PC-3 (cell line): ENCODE results near the gene LAT.

ENCODE experiments used
- EZH2phosphoT487 ChIP-seq: fragments of 300-600 bp; sonication (generic); IDR thresholded peaks from 2 replicates; pipeline ENCODE4 v1.6.1; 2018; ENCODE audit warnings: mild to moderate bottlenecking, antibody characterized with exemption, low read length, borderline replicate concordance
- TF ChIP-seq, protein P1 (sequence below): fragments of 300-600 bp; sonication (generic); conservative IDR thresholded peaks from 2 replicates; pipeline ENCODE4 v1.5.1; 2017; ENCODE audit warnings: antibody characterized with exemption, low read depth, mild to moderate bottlenecking, low read length

DNA sequence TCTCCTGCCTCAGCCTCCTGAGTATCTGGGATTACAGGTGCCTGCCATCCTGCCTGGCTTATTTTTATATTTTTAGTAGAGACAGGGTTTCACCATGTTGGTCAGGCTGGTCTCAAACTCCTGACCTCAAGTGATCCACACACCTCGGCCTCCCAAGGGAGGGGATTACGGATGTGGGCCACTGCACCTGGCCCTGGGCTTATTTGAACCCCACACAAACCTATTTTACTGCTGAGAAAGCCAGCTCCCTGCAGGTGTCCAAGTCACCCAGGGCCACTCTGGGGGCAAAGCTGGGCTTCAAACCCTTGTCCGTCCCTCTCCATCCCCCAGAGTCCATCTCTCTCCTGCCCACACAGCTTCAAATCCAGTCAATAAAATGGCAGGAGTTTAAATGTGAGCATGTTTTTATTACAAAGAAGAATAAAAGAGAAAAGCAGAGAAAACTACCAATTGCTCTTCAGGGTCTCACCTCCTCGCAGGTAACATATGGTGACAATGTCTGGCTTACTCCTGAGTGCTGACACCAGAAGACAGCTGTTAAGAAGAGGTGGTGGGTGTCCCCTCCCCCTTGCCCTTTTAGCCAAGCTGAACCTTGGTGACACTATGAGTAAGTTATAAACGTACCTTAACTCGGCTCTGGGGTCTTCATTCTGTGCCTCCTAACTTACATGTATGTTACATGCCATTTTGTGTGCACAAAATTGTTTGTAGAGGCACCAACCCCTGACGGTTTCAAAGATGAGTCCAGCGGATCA lies 45.4 kb downstream of the LAT start:
- TF ChIP-seq, protein P1, sequence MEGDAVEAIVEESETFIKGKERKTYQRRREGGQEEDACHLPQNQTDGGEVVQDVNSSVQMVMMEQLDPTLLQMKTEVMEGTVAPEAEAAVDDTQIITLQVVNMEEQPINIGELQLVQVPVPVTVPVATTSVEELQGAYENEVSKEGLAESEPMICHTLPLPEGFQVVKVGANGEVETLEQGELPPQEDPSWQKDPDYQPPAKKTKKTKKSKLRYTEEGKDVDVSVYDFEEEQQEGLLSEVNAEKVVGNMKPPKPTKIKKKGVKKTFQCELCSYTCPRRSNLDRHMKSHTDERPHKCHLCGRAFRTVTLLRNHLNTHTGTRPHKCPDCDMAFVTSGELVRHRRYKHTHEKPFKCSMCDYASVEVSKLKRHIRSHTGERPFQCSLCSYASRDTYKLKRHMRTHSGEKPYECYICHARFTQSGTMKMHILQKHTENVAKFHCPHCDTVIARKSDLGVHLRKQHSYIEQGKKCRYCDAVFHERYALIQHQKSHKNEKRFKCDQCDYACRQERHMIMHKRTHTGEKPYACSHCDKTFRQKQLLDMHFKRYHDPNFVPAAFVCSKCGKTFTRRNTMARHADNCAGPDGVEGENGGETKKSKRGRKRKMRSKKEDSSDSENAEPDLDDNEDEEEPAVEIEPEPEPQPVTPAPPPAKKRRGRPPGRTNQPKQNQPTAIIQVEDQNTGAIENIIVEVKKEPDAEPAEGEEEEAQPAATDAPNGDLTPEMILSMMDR = no peak
- TF ChIP-seq EZH2phosphoT487 = no peak
